ENCODE results near the gene EDDM13. TPM values are rescaled to one million over a fixed set of nuclear protein-coding genes. Genes with fewer than 3 reads are reported as not detected.

Gene EDDM13
- total and polyA plus RNA-seq, 10 of the 15 experiments (the other 5 are each of a cell fraction or from before 2014, with no cell fraction given): 0.15 to 0.37 TPM; not detected in 8

DNA sequence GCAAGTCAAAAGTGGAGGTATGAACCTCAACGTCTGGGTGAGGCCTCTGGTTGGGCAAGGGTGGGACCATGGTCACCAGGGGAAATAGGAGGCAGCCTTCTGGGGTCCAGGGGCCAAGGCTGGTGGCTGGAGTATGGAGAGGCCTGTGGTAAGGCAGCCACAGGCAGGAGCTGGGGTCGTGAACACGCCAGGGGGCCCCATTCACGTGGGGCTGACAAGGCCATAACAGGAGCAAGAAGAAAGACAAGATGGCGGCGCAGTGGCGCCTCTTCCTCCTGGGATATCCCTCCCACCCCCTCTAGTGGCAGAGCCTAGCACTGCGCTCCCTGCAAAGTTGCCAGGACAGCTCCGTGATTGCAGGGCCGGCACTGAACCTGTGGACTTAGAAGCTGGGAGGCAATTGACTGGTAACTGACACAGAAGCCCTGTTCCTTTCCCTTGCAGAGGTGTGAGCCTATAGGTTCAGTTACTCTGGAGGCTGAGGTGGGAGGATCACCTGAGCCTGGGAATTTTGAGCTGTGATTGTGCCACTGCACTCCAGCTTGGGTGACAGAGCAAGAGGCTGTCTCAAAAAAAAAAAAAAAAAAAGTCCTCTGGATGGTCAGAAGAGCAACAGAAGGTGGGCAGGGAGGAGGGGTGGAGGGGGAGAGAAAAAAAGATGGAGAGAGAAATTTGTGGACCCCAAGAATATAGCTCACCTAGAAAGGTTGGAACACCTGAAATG is 19.7 kb upstream of the EDDM13 start:
- in situ Hi-C loops (cut with MboI): loop anchor here (5.0 kb wide), 1 partner anchor 79 kb away; no protein-coding TSS in a partner anchor
- Histone ChIP-seq H3K27ac (ENCODE audit: control insufficient read depth, insufficient read depth) (no peak overlapping the region), H3K36me3 (ENCODE audit: control insufficient read depth in 2 of 2, insufficient read depth in 2 of 2, low read length in 1 of 2) (no peaks in the 10 kb centered on the region), H3K4me3 (no peak overlapping the region), H3K4me2 (ENCODE audit: control insufficient read depth, insufficient read depth) (no peak overlapping the region), H3K27me3 (replicated peaks in 1 of 2; ENCODE audit: control insufficient read depth in 2 of 2, insufficient read depth in 2 of 2, low read length in 1 of 2) (no peaks in the 10 kb centered on the region), H4K20me1 (ENCODE audit: control insufficient read depth, insufficient read depth) (no peaks in the 10 kb centered on the region), H3K9ac (ENCODE audit: control insufficient read depth, insufficient read depth, low read length) (no peak overlapping the region), H3K4me1 (ENCODE audit: control insufficient read depth, insufficient read depth, low read length) (no peaks in the 10 kb centered on the region), H3K9me3 (replicated peaks; ENCODE audit: control insufficient read depth, insufficient read depth, low read length) (no peaks in the 10 kb centered on the region), H3K79me2 (ENCODE audit: control insufficient read depth, insufficient read depth, low read length) (no peaks in the 10 kb centered on the region), H2AFZ (ENCODE audit: control insufficient read depth, low read depth, low read length) (peak overlapping the region; percentile 30; the same call in 1 of the 2 replicates)
- ChIA-PET SMC1A (ENCODE audit: uncharacterized antibody, unreplicated experiment) (interaction anchor here (0.6 to 5.3 kb wide), 17 partner anchors 9 to 192 kb away, joined by 3 to 82 read pairs (median 4); no protein-coding TSS in a partner anchor), RAD21 (ENCODE audit: unreplicated experiment) (interaction anchor here (0.6 to 4.5 kb wide), 11 partner anchors 12 to 1663 kb away, joined by 3 to 106 read pairs (median 5); no protein-coding TSS in a partner anchor), POLR2A (no interaction called here), CTCF (interaction anchor here (0.6 to 8.2 kb wide), 41 partner anchors 8 to 1212 kb away, joined by 3 to 185 read pairs (median 4); partner anchors contain the start of genes EDDM13 and ZSCAN5A)
- ATAC-seq (peak; percentile 84), FAIRE-seq (no peak), DNase-seq (ENCODE audit: low read depth, low spot score) (no peak)
- intact Hi-C loops (cut with micrococcal nuclease; ENCODE audit: unreplicated experiment): loop anchor here (1.0 to 2.0 kb wide), 2 partner anchors 80 to 186 kb away; no protein-coding TSS in a partner anchor
- 68% methylated on average over 10 of the region's 10 CpGs for WGBS (ENCODE audit: insufficient coverage, insufficient replicate concordance, low lambda C conversion rate, missing lambda C conversion rate)
- BruUV-seq (replicated peaks): no TSS peak
- TF ChIP-seq, protein P1, sequence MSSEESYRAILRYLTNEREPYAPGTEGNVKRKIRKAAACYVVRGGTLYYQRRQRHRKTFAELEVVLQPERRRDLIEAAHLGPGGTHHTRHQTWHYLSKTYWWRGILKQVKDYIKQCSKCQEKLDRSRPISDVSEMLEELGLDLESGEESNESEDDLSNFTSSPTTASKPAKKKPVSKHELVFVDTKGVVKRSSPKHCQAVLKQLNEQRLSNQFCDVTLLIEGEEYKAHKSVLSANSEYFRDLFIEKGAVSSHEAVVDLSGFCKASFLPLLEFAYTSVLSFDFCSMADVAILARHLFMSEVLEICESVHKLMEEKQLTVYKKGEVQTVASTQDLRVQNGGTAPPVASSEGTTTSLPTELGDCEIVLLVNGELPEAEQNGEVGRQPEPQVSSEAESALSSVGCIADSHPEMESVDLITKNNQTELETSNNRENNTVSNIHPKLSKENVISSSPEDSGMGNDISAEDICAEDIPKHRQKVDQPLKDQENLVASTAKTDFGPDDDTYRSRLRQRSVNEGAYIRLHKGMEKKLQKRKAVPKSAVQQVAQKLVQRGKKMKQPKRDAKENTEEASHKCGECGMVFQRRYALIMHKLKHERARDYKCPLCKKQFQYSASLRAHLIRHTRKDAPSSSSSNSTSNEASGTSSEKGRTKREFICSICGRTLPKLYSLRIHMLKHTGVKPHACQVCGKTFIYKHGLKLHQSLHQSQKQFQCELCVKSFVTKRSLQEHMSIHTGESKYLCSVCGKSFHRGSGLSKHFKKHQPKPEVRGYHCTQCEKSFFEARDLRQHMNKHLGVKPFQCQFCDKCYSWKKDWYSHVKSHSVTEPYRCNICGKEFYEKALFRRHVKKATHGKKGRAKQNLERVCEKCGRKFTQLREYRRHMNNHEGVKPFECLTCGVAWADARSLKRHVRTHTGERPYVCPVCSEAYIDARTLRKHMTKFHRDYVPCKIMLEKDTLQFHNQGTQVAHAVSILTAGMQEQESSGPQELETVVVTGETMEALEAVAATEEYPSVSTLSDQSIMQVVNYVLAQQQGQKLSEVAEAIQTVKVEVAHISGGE (CRISPR knock-in tag; IDR thresholded peaks at IDR 0.05): no peak
- TF ChIP-seq RAD51 (IDR thresholded peaks at IDR 0.05) (no peak), CHD1 (IDR thresholded peaks at IDR 0.05; ENCODE audit: low read depth, low read length) (no peak), HDAC6 (IDR thresholded peaks at IDR 0.05; ENCODE audit: unreplicated experiment) (no peak), FOXM1 (IDR thresholded peaks at IDR 0.05; ENCODE audit: low read depth, low read length) (0 out of 2 replicates have a peak, but pooled peaks have one; percentile 21), MYB (IDR thresholded peaks at IDR 0.05; ENCODE audit: borderline replicate concordance, low read depth, low read length) (no peak), HDGF (IDR thresholded peaks at IDR 0.05) (no peak), SRF (IDR thresholded peaks at IDR 0.05; ENCODE audit: low read depth in 2 of 2, low read length in 2 of 2) (0 out of 4 replicates have a peak, but pooled peaks of 1 of the 2 experiments have one; percentile 15), TCF3 (IDR thresholded peaks at IDR 0.05; ENCODE audit: borderline replicate concordance, insufficient read depth, low read depth, low read length) (no peak), ZNF274 (IDR thresholded peaks at IDR 0.05; ENCODE audit: insufficient read depth, insufficient read length) (no peak), ZNF384 (IDR thresholded peaks at IDR 0.05; ENCODE audit: borderline replicate concordance, low read depth, low read length) (no peak), CHD2 (IDR thresholded peaks at IDR 0.05; ENCODE audit: borderline replicate concordance, low read depth, low read length) (no peak), TBL1XR1 (IDR thresholded peaks at IDR 0.05; ENCODE audit: low read depth, low read length) (no peak), SMC3 (IDR thresholded peaks at IDR 0.05; ENCODE audit: borderline replicate concordance, low read length) (peak; percentile 27; the same call in 1 of the 2 replicates)
- TF ChIP-seq, protein P2, sequence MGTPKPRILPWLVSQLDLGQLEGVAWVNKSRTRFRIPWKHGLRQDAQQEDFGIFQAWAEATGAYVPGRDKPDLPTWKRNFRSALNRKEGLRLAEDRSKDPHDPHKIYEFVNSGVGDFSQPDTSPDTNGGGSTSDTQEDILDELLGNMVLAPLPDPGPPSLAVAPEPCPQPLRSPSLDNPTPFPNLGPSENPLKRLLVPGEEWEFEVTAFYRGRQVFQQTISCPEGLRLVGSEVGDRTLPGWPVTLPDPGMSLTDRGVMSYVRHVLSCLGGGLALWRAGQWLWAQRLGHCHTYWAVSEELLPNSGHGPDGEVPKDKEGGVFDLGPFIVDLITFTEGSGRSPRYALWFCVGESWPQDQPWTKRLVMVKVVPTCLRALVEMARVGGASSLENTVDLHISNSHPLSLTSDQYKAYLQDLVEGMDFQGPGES (IDR thresholded peaks at IDR 0.05): no peak
- TF ChIP-seq, protein P3, sequence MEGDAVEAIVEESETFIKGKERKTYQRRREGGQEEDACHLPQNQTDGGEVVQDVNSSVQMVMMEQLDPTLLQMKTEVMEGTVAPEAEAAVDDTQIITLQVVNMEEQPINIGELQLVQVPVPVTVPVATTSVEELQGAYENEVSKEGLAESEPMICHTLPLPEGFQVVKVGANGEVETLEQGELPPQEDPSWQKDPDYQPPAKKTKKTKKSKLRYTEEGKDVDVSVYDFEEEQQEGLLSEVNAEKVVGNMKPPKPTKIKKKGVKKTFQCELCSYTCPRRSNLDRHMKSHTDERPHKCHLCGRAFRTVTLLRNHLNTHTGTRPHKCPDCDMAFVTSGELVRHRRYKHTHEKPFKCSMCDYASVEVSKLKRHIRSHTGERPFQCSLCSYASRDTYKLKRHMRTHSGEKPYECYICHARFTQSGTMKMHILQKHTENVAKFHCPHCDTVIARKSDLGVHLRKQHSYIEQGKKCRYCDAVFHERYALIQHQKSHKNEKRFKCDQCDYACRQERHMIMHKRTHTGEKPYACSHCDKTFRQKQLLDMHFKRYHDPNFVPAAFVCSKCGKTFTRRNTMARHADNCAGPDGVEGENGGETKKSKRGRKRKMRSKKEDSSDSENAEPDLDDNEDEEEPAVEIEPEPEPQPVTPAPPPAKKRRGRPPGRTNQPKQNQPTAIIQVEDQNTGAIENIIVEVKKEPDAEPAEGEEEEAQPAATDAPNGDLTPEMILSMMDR (IDR thresholded peaks at IDR 0.05 in 2 of 3, conservative IDR thresholded peaks at IDR 0.05 in 1 of 3; ENCODE audit: control insufficient read depth in 2 of 3, extremely low read depth in 1 of 3, insufficient read depth in 1 of 3, low read depth in 3 of 3, low read length in 3 of 3): peak; percentile 61 to 86 (median 78)
